Measurements from ENCODE around the gene NOM1.

Gene NOM1

GRCh38 chr7:157018328-157018996 is 69.0 kb downstream of the NOM1 start:
- H3K4me3 ChIP-seq (ENCODE audit: low read depth, low read length): no peak overlapping the region
- TF ChIP-seq CTCF (IDR thresholded peaks at IDR 0.05; ENCODE audit: low read depth, low read length): no peak
- H3K4me1 ChIP-seq: no peaks in the 10 kb centered on the region
- no peaks in the 10 kb centered on the region for H3K36me3 ChIP-seq
- H3K27me3 ChIP-seq: peaks cover 100% of the 10 kb centered on the region
- DNase-seq: no peak
- no peaks in the 10 kb centered on the region for H3K9me3 ChIP-seq

- Histone ChIP-seq H3K4me1 (no peaks in the 10 kb centered on the region), H3K36me3 (no peaks in the 10 kb centered on the region), H3K27me3 (peaks cover 100% of the 10 kb centered on the region), H3K4me3 (ENCODE audit: low read depth, low read length) (no peak overlapping the region), H3K9me3 (no peaks in the 10 kb centered on the region)
- DNase-seq: no peak
- TF ChIP-seq CTCF (IDR thresholded peaks at IDR 0.05; ENCODE audit: low read depth, low read length): no peak
Observed at GRCh38 chr7:157018997-157019608, 69.6 kb downstream of the NOM1 start.

GRCh38 chr7:157019718-157020451 is 70.4 kb downstream of the NOM1 start:
- no peak for DNase-seq
- H3K27me3 ChIP-seq: peaks cover 100% of the 10 kb centered on the region
- H3K4me1 ChIP-seq: no peaks in the 10 kb centered on the region
- no peaks in the 10 kb centered on the region for H3K9me3 ChIP-seq
- H3K4me3 ChIP-seq (ENCODE audit: low read depth, low read length): no peak overlapping the region
- H3K36me3 ChIP-seq: no peaks in the 10 kb centered on the region
- no peak for TF ChIP-seq CTCF (IDR thresholded peaks at IDR 0.05; ENCODE audit: low read depth, low read length)

GRCh38 chr7:157020514-157021070 is 71.1 kb downstream of the NOM1 start:
- Histone ChIP-seq H3K4me1 (no peaks in the 10 kb centered on the region), H3K27me3 (peaks cover 100% of the 10 kb centered on the region)
- DNase-seq: no peak

GRCh38 chr7:157021071-157021870 is 71.8 kb downstream of the NOM1 start:
- H3K4me3 ChIP-seq (ENCODE audit: low read depth, low read length): no peak overlapping the region
- peaks cover 100% of the 10 kb centered on the region for H3K27me3 ChIP-seq
- no peaks in the 10 kb centered on the region for H3K4me1 ChIP-seq

More at GRCh38 chr7:157020514-157021070, 71.1 kb downstream of the NOM1 start:
- Histone ChIP-seq H3K9me3 (no peaks in the 10 kb centered on the region), H3K36me3 (no peaks in the 10 kb centered on the region), H3K4me3 (ENCODE audit: low read depth, low read length) (no peak overlapping the region)
- no peak for TF ChIP-seq CTCF (IDR thresholded peaks at IDR 0.05; ENCODE audit: low read depth, low read length)

More at GRCh38 chr7:157021071-157021870, 71.8 kb downstream of the NOM1 start:
- Histone ChIP-seq H3K9me3 (no peaks in the 10 kb centered on the region), H3K36me3 (no peaks in the 10 kb centered on the region)
- no peak for TF ChIP-seq CTCF (IDR thresholded peaks at IDR 0.05; ENCODE audit: low read depth, low read length)
- no peak for DNase-seq
